ENCODE results near the gene ZBED3.

The ZBED3 gene, protein sequence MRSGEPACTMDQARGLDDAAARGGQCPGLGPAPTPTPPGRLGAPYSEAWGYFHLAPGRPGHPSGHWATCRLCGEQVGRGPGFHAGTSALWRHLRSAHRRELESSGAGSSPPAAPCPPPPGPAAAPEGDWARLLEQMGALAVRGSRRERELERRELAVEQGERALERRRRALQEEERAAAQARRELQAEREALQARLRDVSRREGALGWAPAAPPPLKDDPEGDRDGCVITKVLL

DNA sequence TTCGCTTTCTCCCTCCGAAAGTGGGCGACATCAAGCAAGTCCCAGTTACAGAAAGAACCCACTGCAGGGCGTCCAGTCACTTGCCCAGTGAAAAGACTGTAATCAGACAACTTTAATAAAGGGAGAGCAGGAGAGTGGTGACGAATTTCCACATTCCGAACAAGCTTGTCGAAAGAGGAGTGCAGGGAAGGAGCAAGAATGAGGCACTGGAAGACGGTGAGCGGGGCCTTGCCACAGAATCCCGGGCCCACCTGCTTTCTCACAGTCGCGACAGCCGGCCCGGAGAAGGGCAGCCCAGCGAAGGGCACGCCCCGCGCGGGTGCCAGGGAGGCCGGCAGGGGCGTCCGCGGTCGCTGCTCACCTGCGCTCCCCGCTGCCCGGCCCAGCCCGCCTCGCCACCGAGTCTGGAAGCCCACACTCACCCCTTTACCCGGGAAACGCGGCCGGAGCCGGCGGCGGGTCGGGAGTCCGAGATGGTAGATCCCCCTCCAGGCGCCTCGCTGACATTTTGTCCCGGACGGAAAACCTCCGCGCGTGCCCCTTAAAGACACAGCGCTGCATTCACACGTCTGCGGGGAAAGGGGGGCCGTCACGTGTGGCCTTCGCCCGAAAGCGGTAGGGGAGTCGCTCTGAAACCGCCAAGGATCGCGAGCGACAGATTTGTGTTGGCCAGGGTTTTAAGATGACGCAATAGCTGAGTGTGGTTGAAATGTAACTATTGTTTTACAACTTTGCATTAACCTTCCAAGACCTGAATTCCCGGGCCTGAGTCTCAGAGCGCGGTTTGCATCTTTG lies at the start of gene ZBED3:
ZBED3 (minus strand) TSS at position 597 of the 795 bp plus-strand sequence. CDS start 9,407 bp downstream, outside the sequence.
- TF ChIP-seq, protein P1, sequence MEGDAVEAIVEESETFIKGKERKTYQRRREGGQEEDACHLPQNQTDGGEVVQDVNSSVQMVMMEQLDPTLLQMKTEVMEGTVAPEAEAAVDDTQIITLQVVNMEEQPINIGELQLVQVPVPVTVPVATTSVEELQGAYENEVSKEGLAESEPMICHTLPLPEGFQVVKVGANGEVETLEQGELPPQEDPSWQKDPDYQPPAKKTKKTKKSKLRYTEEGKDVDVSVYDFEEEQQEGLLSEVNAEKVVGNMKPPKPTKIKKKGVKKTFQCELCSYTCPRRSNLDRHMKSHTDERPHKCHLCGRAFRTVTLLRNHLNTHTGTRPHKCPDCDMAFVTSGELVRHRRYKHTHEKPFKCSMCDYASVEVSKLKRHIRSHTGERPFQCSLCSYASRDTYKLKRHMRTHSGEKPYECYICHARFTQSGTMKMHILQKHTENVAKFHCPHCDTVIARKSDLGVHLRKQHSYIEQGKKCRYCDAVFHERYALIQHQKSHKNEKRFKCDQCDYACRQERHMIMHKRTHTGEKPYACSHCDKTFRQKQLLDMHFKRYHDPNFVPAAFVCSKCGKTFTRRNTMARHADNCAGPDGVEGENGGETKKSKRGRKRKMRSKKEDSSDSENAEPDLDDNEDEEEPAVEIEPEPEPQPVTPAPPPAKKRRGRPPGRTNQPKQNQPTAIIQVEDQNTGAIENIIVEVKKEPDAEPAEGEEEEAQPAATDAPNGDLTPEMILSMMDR (IDR thresholded peaks at IDR 0.05; ENCODE audit: low read length, missing control alignments), result peak; percentile 19
- DNase-seq (ENCODE audit: low read depth), result peak; percentile 90
- peak within 1 kb of the TSS; percentile 73 for H3K4me3 ChIP-seq (replicated peaks; ENCODE audit: low read depth, low read length)

DNA sequence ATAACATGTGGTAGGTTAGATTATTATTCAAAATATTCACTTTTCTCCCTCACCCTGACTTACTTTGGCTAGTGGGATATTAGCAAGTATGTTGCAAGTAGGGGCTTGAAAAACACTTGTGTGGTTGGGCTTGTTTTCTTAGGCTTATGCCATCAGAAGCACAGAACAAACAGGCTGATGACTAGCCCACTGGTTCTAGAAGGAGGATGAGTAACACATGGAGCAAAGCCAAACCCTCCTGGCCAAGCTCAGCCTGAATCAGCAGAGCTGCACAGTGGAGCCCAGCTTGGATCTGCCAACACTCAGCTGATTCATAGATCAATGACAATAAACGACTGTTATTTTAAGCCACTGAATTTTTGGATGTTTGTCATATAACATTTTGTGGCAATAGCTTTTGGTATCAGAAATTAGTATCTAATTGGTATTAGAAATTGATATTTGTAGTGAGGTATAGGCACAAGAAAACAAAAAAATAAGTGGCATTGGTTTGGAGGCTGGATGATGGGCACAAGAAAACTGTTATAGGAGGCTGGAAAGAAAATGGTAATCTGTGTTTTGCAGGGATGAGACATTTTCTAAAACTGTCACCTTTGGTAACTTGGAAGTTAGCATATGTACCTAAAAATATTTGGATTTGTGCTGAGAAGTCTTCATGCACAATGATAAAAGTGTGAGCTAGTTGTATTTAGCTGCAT lies 46.1 kb upstream of the ZBED3 start:
- TF ChIP-seq, protein P1 (IDR thresholded peaks at IDR 0.05; ENCODE audit: low read length, missing control alignments), result no peak
- H3K4me3 ChIP-seq (replicated peaks; ENCODE audit: low read depth, low read length), result no peak overlapping the region
- DNase-seq (ENCODE audit: low read depth), result peak; percentile 97

DNA sequence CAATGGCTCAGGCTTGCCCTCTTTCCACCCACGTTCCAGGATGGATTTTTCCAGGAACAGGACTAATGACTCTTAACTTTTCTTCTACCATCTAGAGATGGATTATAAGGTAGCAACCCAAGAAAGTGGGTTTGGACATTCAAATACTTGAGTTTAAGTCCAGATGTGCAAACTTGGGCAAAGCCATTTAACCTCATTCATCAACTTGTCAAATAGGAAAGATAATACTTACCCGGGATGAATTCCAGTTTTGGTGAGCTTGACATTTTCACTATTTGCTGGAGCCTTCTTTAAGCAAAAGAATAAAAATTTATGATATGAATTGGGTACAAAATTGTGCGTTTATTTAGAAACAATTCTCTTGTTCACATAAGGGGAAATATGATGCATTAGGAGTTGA lies 44.3 kb upstream of the ZBED3 start:
- no peak for DNase-seq (ENCODE audit: low read depth)
- no peak overlapping the region for H3K4me3 ChIP-seq (replicated peaks; ENCODE audit: low read depth, low read length)
- TF ChIP-seq, protein P1 (IDR thresholded peaks at IDR 0.05; ENCODE audit: low read length, missing control alignments), result no peak

DNA sequence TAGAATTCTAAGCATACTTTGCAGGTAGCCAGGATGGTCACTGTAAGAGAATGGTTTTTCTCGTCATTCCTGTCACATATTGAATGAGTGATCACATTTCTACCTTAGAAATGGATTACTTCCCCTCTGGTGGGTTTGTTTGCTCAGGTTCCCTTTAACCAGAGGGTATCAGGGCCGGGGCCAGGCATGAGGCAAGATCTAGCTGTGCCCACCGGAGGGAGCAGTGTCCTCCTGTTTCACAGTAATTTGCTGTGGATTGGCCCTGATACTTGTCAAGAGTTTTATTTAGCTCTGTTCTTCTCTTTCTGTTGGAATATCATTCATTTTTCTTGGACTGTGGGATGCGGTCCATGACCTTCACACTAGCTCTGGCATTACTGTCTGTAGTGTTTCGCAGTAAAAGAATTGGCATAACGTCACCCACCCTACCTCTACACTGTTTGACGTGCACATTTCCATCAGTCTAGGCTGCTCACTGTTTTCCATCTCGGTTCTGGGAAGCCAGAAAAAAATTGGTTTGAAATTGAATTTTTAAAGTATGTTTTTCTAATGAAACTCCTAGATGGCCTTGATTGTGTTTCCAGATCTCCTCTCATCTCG lies 42.4 kb upstream of the ZBED3 start:
- TF ChIP-seq, protein P1 (IDR thresholded peaks at IDR 0.05; ENCODE audit: low read length, missing control alignments), result peak; percentile 42
- no peak overlapping the region for H3K4me3 ChIP-seq (replicated peaks; ENCODE audit: low read depth, low read length)
- DNase-seq (ENCODE audit: low read depth), result peak; percentile 33

DNA sequence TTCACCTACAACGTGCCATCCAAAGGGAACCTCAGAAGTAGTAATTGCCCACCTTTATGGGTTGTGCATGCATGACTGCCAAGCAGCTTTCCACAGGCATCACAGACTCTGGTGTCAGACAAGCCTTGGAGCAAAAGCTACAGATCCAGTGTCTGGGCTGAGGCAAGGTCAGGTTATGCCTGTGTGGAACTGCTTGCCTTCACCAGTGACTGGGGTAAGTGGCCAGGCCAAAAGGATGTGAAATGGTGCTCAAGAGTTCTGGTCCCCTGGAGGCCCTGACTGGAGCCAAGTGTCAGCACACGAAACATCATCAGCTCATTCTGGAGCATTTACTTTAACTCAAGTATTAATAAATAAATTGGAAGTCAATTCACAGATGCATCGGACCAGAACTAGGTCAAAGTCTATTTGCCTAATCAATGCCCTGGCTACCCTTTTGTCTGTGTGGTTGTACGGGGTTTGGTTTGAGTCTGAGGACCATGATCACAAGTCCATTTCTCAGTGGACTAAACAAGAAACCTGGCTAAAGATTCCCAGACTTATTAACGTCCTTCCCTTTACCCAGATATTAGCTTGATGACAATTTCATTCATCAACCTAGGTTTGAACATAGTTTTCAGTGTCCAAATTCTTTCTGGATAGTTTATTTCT lies 41.5 kb upstream of the ZBED3 start:
- TF ChIP-seq, protein P1 (IDR thresholded peaks at IDR 0.05; ENCODE audit: low read length, missing control alignments), result no peak
- DNase-seq (ENCODE audit: low read depth), result no peak
- H3K4me3 ChIP-seq (replicated peaks; ENCODE audit: low read depth, low read length), result no peak overlapping the region

DNA sequence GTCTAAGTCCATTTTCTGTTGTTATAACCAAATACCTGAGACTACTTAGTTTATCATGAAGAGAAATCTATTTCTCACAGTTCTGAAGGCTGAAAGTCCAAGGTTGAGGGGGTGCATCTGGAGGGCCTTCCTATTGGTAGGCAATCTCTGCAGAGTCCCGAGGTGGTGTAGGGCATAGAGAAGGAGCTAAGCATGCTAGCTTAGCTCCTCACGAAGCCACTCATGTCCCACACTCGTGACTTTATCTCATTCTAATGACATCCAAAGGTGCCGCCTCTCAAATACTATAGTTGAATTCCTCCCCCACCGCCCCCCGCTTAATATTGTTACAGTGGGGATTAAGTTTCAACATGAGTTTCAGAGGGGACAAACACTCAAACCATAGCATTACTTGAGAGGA lies 36.0 kb upstream of the ZBED3 start:
- H3K4me3 ChIP-seq (replicated peaks; ENCODE audit: low read depth, low read length), result no peak overlapping the region
- no peak for DNase-seq (ENCODE audit: low read depth)
- TF ChIP-seq, protein P1 (IDR thresholded peaks at IDR 0.05; ENCODE audit: low read length, missing control alignments), result no peak

All from fibroblast of pulmonary artery (primary cell).